Esophagus muscularis mucosa (tissue), 3 donors: ENCODE results near the gene EXOC6B.

ENCODE experiments used
- CTCF ChIP-seq, 3 experiments: fragments of 200-600 bp in 2 of 3; fragments of 450-650 bp in 1 of 3; sonication (generic) in 2 of 3; IDR thresholded peaks; one replicate each; pipeline ENCODE4 v1.5.1; 2017 to 2019; ENCODE audit warnings: antibody characterized with exemption in 3 of 3, mild to moderate bottlenecking in 2 of 3, moderate library complexity in 1 of 3
- POLR2AphosphoS5 ChIP-seq, 2 donors: sonication (generic); formaldehyde crosslinking; IDR thresholded peaks; one replicate each; pipeline ENCODE4 v1.6.1; 2017; ENCODE audit warnings: antibody characterized with exemption in 2 of 2

GRCh38 chr2:72579591-72580180 lies 246.1 kb downstream of the EXOC6B start:
- TF ChIP-seq CTCF (IDR thresholded peaks at IDR 0.05) = peak; percentile 66 to 67 (median 66)
- TF ChIP-seq POLR2AphosphoS5 (IDR thresholded peaks at IDR 0.05) = no peak
